GM12878 (cell line): ENCODE data around the gene GAD2. TPM values are rescaled to one million over a fixed set of nuclear protein-coding genes. Genes with fewer than 3 reads are reported as not detected.

Experiments used
- ATAC-seq: fragments of 200-7000 bp; cut with Tn5 transposase; 3 replicates; pipeline ENCODE4 v1.9.1; 2020; ENCODE audit warnings: mild to moderate bottlenecking, moderate library complexity
- BruUV-seq: library from RNA; stranded (reverse); fragments of 400-500 nt; replicated peaks from 2 replicates; lab custom pipeline; 2021; lab: Mats Ljungman, UMichigan
- CTCF ChIA-PET: fragments of 300-600 bp; sonication (Branson Sonifier 250); formaldehyde crosslinking; extraction: SDS; loops from one replicate; lab custom pipeline; 2021; ENCODE audit warnings: inconsistent platforms; lab: Yijun Ruan, JAX
- POLR2A ChIA-PET: fragments of 350-600 bp; formaldehyde crosslinking; extraction: SDS; loops from one replicate; lab custom pipeline; 2021; ENCODE audit warnings: inconsistent platforms; lab: Charles Lee
- RAD21 ChIA-PET: fragments of 300-600 bp; sonication (Branson Sonifier 250); formaldehyde crosslinking; loops from one replicate; lab custom pipeline; 2023; ENCODE audit warnings: antibody characterized with exemption; ENCODE audit not compliant: unreplicated experiment; lab: Charles Lee
- SMC1A ChIA-PET: fragments of 300-600 bp; sonication (Branson Sonifier 250); formaldehyde crosslinking; loops from one replicate; lab custom pipeline; 2023; ENCODE audit not compliant: unreplicated experiment, uncharacterized antibody; lab: Charles Lee
- DNase-seq: peaks from one replicate; pipeline ENCODE4 v3.0.0-alpha.2; 2011; ENCODE audit warnings: low read depth, low spot score
- FAIRE-seq: peaks from 3 replicates; lab custom pipeline; 2011; peaks lifted over from hg19 to GRCh38; lab: Jason Lieb, UNC
- H2AFZ ChIP-seq: 2 replicates; pipeline ENCODE4 v1.6.0; 2011; ENCODE audit warnings: low read depth, low read length, control low read depth; ENCODE audit not compliant: control insufficient read depth
- H3K27ac ChIP-seq: 2 replicates; pipeline ENCODE4 v1.5.1; 2011; ENCODE audit warnings: control low read depth; ENCODE audit not compliant: control insufficient read depth, insufficient read depth
- H3K27me3 ChIP-seq, 2 experiments: replicated peaks in 1 of 2; 2 replicates each; pipeline versions ENCODE4 v1.6.0 to v1.6.1; 2011; ENCODE audit warnings: low read length in 1 of 2; ENCODE audit not compliant: control insufficient read depth in 2 of 2, insufficient read depth in 2 of 2
- H3K36me3 ChIP-seq, 2 experiments: 2 replicates each; pipeline ENCODE4 v1.5.1; 2011; ENCODE audit warnings: low read length in 1 of 2; ENCODE audit not compliant: control insufficient read depth in 2 of 2, insufficient read depth in 2 of 2
- H3K4me1 ChIP-seq: 2 replicates; pipeline ENCODE4 v1.6.1; 2011; ENCODE audit warnings: mild to moderate bottlenecking, low read length, moderate library complexity, mixed read lengths; ENCODE audit not compliant: control insufficient read depth, insufficient read depth
- H3K4me2 ChIP-seq: 2 replicates; pipeline ENCODE4 v1.6.0; 2011; ENCODE audit warnings: control low read depth; ENCODE audit not compliant: control insufficient read depth, insufficient read depth
- H3K4me3 ChIP-seq: fragments of 200-600 bp; sonication (generic); 2 replicates; pipeline ENCODE4 v1.5.1; 2016
- H3K79me2 ChIP-seq: 2 replicates; pipeline ENCODE4 v1.6.0; 2011; ENCODE audit warnings: low read length; ENCODE audit not compliant: control insufficient read depth, insufficient read depth
- H3K9ac ChIP-seq: 2 replicates; pipeline ENCODE4 v1.8.0; 2011; ENCODE audit warnings: low read length, control low read depth, mixed read lengths; ENCODE audit not compliant: control insufficient read depth, insufficient read depth
- H3K9me3 ChIP-seq: replicated peaks from 3 replicates; pipeline ENCODE4 v1.5.1; 2011; ENCODE audit warnings: mild to moderate bottlenecking, low read length; ENCODE audit not compliant: control insufficient read depth, insufficient read depth
- H4K20me1 ChIP-seq: 2 replicates; pipeline ENCODE4 v1.6.0; 2011; ENCODE audit not compliant: control insufficient read depth, insufficient read depth
- GABPA ChIP-seq: IDR thresholded peaks from 2 replicates; pipeline ENCODE4 v1.6.1; 2014; ENCODE audit warnings: antibody characterized with exemption, low read depth, mild to moderate bottlenecking, inconsistent platforms
- PAX5 ChIP-seq: IDR thresholded peaks from 2 replicates; pipeline ENCODE4 v1.6.1; 2011; ENCODE audit warnings: low read depth, low read length, borderline replicate concordance
- RUNX3 ChIP-seq: IDR thresholded peaks from 2 replicates; pipeline ENCODE4 v1.6.1; 2012; ENCODE audit warnings: low read length, inconsistent platforms
- SMAD1 ChIP-seq: fragments of 450-650 bp; IDR thresholded peaks from 2 replicates; pipeline ENCODE4 v1.6.1; 2018; ENCODE audit warnings: mild to moderate bottlenecking, low read depth; ENCODE audit not compliant: partially characterized antibody
- SMAD5 ChIP-seq: IDR thresholded peaks from 2 replicates; pipeline ENCODE4 v1.6.1; 2016; ENCODE audit warnings: antibody characterized with exemption, low read depth
- WRNIP1 ChIP-seq: IDR thresholded peaks from 2 replicates; pipeline ENCODE4 v1.6.1; 2011; ENCODE audit warnings: low read depth, low read length, improper control_type of control experiment, borderline replicate concordance
- WGBS: methylation state at CpG from one replicate; pipeline ENCODE4 v1.1.6; 2016; ENCODE audit warnings: low lambda C conversion rate; ENCODE audit not compliant: insufficient replicate concordance, insufficient coverage; ENCODE audit errors: missing lambda C conversion rate; 5-methylcytosine and 5-hydroxymethylcytosine counted together
- in situ Hi-C: fragments of 300-500 bp; cut with MboI; formaldehyde crosslinking; loops from 9 replicates; pipeline ENCODE4 v1.14.3; 2018; ENCODE audit warnings: mixed read lengths
- intact Hi-C: fragments of 100-400 bp; cut with micrococcal nuclease; formaldehyde crosslinking; loops from one replicate; pipeline ENCODE4 v1.14.2; 2022; ENCODE audit not compliant: unreplicated experiment
- polyA plus RNA-seq, 11 experiments: library from polyadenylated mRNA; depleted of rRNA in 4 of 11; unstranded in 6 of 11; stranded (reverse) in 5 of 11; fragments of >200 nt; fragmentation: Nextera tagmentation in 4 of 11; fragmentation: Illumina TruSeq in 1 of 11; extraction: Ambion mirVana in 4 of 11; extraction: Trizol in 1 of 11; gene quantifications; 1 replicate in 1 of 11; 2 replicates in 10 of 11; pipeline versions ENCODE4 v1.2.1 to v1.2.3, GENCODE V29; 2011 to 2016; ENCODE audit warnings: inconsistent platforms in 2 of 11, missing spikeins in 2 of 11, low read depth in 1 of 11
- total RNA-seq, 4 experiments: library from RNA; depleted of rRNA in 3 of 4; stranded (reverse); fragments of >200 nt in 3 of 4; fragmentation: Illumina TruSeq in 1 of 4; extraction: Trizol in 1 of 4; gene quantifications; 2 replicates each; pipeline versions ENCODE4 v1.2.1 to v1.2.3, GENCODE V29; 2013 to 2021
- TF ChIP-seq, protein P1 (sequence below): IDR thresholded peaks from 2 replicates; pipeline ENCODE4 v1.6.1; 2012; ENCODE audit warnings: low read depth, low read length, improper control_type of control experiment
- TF ChIP-seq, protein P2 (sequence below): IDR thresholded peaks from 2 replicates; pipeline ENCODE4 v1.6.1; 2011; ENCODE audit warnings: borderline replicate concordance, low read depth, mild to moderate bottlenecking, moderate library complexity, mixed read lengths, low read length; ENCODE audit not compliant: insufficient read depth; ENCODE audit errors: extremely low read length

GAD2 gene
- total and polyA plus RNA-seq, 10 of the 15 experiments (the other 5 are each of a cell fraction or from before 2014, with no cell fraction given): not detected

DNA sequence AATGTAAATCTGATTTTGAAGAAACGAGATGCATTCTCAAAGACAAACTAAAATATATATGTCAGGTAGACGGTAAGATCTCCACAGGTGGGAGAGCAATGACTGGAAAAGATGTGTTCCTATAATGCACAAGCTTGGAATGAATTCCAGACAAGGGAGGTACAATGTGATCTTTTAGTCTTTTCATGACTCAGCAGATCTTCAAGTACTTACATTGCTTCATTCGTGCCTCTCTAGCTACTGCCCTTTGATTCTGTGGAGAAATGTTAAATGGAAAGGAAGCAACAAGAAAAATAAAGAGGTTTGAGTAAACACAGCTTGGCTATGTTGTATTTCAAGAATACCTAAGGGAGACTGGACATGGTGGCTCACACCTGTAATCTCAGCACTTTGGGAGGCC, 106.6 kb downstream of the GAD2 start:
- intact Hi-C loops: no loop called here
- no peak for DNase-seq
- Histone ChIP-seq H3K9me3 (no peaks in the 10 kb centered on the region), H4K20me1 (no peaks in the 10 kb centered on the region), H3K79me2 (no peaks in the 10 kb centered on the region), H2AFZ (no peak overlapping the region), H3K4me1 (no peaks in the 10 kb centered on the region), H3K36me3 (no peaks in the 10 kb centered on the region), H3K4me2 (no peak overlapping the region), H3K27me3 (no peaks in the 10 kb centered on the region), H3K9ac (no peak overlapping the region), H3K4me3 (no peak overlapping the region), H3K27ac (no peak overlapping the region)
- 66% methylated on average over 3 of the region's 3 CpGs for WGBS
- FAIRE-seq: no peak
- no TSS peak for BruUV-seq
- no peak for ATAC-seq
- in situ Hi-C loops: no loop called here
- TF ChIP-seq PAX5 (no peak), SMAD1 (no peak), GABPA (no peak), RUNX3 (no peak), SMAD5 (no peak), WRNIP1 (no peak)
- TF ChIP-seq, protein P1, sequence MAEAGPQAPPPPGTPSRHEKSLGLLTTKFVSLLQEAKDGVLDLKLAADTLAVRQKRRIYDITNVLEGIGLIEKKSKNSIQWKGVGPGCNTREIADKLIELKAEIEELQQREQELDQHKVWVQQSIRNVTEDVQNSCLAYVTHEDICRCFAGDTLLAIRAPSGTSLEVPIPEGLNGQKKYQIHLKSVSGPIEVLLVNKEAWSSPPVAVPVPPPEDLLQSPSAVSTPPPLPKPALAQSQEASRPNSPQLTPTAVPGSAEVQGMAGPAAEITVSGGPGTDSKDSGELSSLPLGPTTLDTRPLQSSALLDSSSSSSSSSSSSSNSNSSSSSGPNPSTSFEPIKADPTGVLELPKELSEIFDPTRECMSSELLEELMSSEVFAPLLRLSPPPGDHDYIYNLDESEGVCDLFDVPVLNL: no peak
- TF ChIP-seq, protein P2, sequence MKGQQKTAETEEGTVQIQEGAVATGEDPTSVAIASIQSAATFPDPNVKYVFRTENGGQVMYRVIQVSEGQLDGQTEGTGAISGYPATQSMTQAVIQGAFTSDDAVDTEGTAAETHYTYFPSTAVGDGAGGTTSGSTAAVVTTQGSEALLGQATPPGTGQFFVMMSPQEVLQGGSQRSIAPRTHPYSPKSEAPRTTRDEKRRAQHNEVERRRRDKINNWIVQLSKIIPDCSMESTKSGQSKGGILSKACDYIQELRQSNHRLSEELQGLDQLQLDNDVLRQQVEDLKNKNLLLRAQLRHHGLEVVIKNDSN: no peak
- SMC1A ChIA-PET: no interaction called here
- CTCF ChIA-PET: no interaction called here
- POLR2A ChIA-PET: no interaction called here
- RAD21 ChIA-PET: no interaction called here
